Body of pancreas (tissue), 4 donors: Measurements from ENCODE around the gene SEMA3E. TPM values are rescaled to one million over a fixed set of nuclear protein-coding genes. Genes with fewer than 3 reads are reported as not detected.
A peak's percentile ranks its signal among the peaks of the same experiment; 100 is the strongest.

Source experiments
- ATAC-seq: fragments of 150-250 bp; one replicate; pipeline ENCODE4 v1.9.1; 2016
- DNase-seq, 4 donors: peaks; one replicate each; pipeline ENCODE4 v3.0.0-alpha.2; 2019
- H3K27ac ChIP-seq, 4 donors: fragments of 200-600 bp; sonication (generic); 1 replicate in 3 of 4; 2 replicates in 1 of 4; pipeline versions ENCODE4 v1.5.1 to v1.6.1; 2016 to 2019; ENCODE audit warnings: mild to moderate bottlenecking in 1 of 4, mixed read lengths in 1 of 4, moderate library complexity in 1 of 4
- H3K27me3 ChIP-seq, 2 donors: fragments of 200-600 bp; sonication (generic); one replicate each; pipeline ENCODE4 v1.6.0; 2016; ENCODE audit warnings: mild to moderate bottlenecking in 1 of 2
- H3K36me3 ChIP-seq, 2 donors: fragments of 200-600 bp; sonication (generic); replicated peaks in 1 of 2; 2 replicates each; pipeline ENCODE4 v1.5.1; 2016; ENCODE audit warnings: low read depth in 2 of 2; ENCODE audit not compliant: insufficient read depth in 1 of 2
- H3K4me1 ChIP-seq: fragments of 200-600 bp; sonication (generic); one replicate; pipeline ENCODE4 v1.6.0; 2016
- H3K4me3 ChIP-seq, 2 donors: fragments of 200-600 bp; sonication (generic); 1 replicate in 1 of 2; 2 replicates in 1 of 2; pipeline ENCODE4 v1.5.1; 2016 to 2019
- H3K9me3 ChIP-seq, 3 donors: fragments of 200-600 bp; sonication (generic); 1 replicate in 2 of 3; 2 replicates in 1 of 3; pipeline ENCODE4 v1.5.1; 2016
- CTCF ChIP-seq, 7 experiments: fragments of 450-650 bp in 4 of 7; fragments of 200-600 bp in 3 of 7; sonication (generic) in 3 of 7; IDR thresholded peaks; one replicate each; pipeline ENCODE4 v1.5.1; 2016 to 2019; ENCODE audit warnings: antibody characterized with exemption in 7 of 7
- POLR2A ChIP-seq, 3 donors: fragments of 450-650 bp; IDR thresholded peaks; one replicate each; pipeline ENCODE4 v1.6.1; 2016; ENCODE audit warnings: antibody characterized with exemption in 3 of 3, mild to moderate bottlenecking in 2 of 3
- WGBS, 2 donors: methylation state at CpG; one replicate each; pipeline ENCODE4 v1.1.5; 2017; 5-methylcytosine and 5-hydroxymethylcytosine counted together
- intact Hi-C: fragments of 100-400 bp; cut with DNase I; formaldehyde crosslinking; loops from one replicate; pipeline ENCODE4 v1.15.1; 2023
- total RNA-seq, 2 donors: library from RNA; depleted of rRNA; stranded (reverse); fragments of >200 nt; gene quantifications; one replicate each; pipeline ENCODE4 v1.1.0, GENCODE V29; 2016

SEMA3E gene
- total RNA-seq, 2 donors from 2014 or later, result under 0.01 to 20.5 TPM

- no peak overlapping the region for H3K4me3 ChIP-seq
- no peak for TF ChIP-seq CTCF (IDR thresholded peaks at IDR 0.05)
- ATAC-seq (no peak), DNase-seq (peak in 2 of 4 donors; percentile 8 to 65)
- H3K4me1 ChIP-seq, result peaks cover 9% of the 10 kb centered on the region
- H3K27me3 ChIP-seq, result peaks cover 0 to 3% of the 10 kb centered on the region in 2 donors
- H3K9me3 ChIP-seq, result no peaks in the 10 kb centered on the region
- peak overlapping the region in 1 of 4 donors; percentile 31 for H3K27ac ChIP-seq
- intact Hi-C loops, result no loop called here
- H3K36me3 ChIP-seq, result no peaks in the 10 kb centered on the region
Measured at GRCh38 chr7:83643739-83644138, 5.2 kb downstream of the SEMA3E start.

- Histone ChIP-seq H3K4me1 (peaks cover 2% of the 10 kb centered on the region), H3K27me3 (no peaks in the 10 kb centered on the region), H3K9me3 (no peaks in the 10 kb centered on the region), H3K36me3 (no peaks in the 10 kb centered on the region), H3K4me3 (no peak overlapping the region), H3K27ac (peak overlapping the region in 1 of 4 donors; percentile 31)
- TF ChIP-seq POLR2A (IDR thresholded peaks at IDR 0.05) (no peak), CTCF (IDR thresholded peaks at IDR 0.05) (no peak)
- intact Hi-C loops, result no loop called here
- ATAC-seq (no peak), DNase-seq (no peak)
Measured at GRCh38 chr7:83643012-83643411, 5.9 kb downstream of the SEMA3E start.

- 68 to 74% methylated on average over 1 of the region's 1 CpG for WGBS, 2 donors
- no peak overlapping the region for H3K4me3 ChIP-seq
- intact Hi-C loops, result no loop called here
- DNase-seq, result no peak
- no peaks in the 10 kb centered on the region for H3K27me3 ChIP-seq
- peak overlapping the region in 1 of 4 donors; percentile 60 for H3K27ac ChIP-seq
- no peak for ATAC-seq
- no peaks in the 10 kb centered on the region for H3K36me3 ChIP-seq
- H3K4me1 ChIP-seq, result no peaks in the 10 kb centered on the region
- no peaks in the 10 kb centered on the region for H3K9me3 ChIP-seq
- no peak for TF ChIP-seq CTCF (IDR thresholded peaks at IDR 0.05)
- TF ChIP-seq POLR2A (IDR thresholded peaks at IDR 0.05), result no peak
Measured at GRCh38 chr7:83640731-83641537, 8.0 kb downstream of the SEMA3E start.

GRCh38 chr7:83640240-83640639 lies 8.7 kb downstream of the SEMA3E start:
- H3K9me3 ChIP-seq, result no peaks in the 10 kb centered on the region
- no peaks in the 10 kb centered on the region for H3K4me1 ChIP-seq
- TF ChIP-seq POLR2A (IDR thresholded peaks at IDR 0.05), result no peak
- no peak for TF ChIP-seq CTCF (IDR thresholded peaks at IDR 0.05)
- no peak for ATAC-seq
- WGBS, 2 donors, result 78 to 79% methylated on average over 1 of the region's 1 CpG
- no peak overlapping the region for H3K4me3 ChIP-seq
- peak in 1 of 4 donors; percentile 20 for DNase-seq
- H3K27me3 ChIP-seq, result no peaks in the 10 kb centered on the region
- no peaks in the 10 kb centered on the region for H3K36me3 ChIP-seq
- peak overlapping the region in 1 of 4 donors; percentile 42 for H3K27ac ChIP-seq
- intact Hi-C loops, result no loop called here

- Histone ChIP-seq H3K9me3 (no peaks in the 10 kb centered on the region), H3K4me1 (no peaks in the 10 kb centered on the region), H3K27me3 (no peaks in the 10 kb centered on the region), H3K27ac (no peak overlapping the region), H3K36me3 (no peaks in the 10 kb centered on the region), H3K4me3 (no peak overlapping the region)
- 85 to 86% methylated on average over 2 of the region's 2 CpGs for WGBS, 2 donors
- DNase-seq (no peak), ATAC-seq (no peak)
- TF ChIP-seq POLR2A (IDR thresholded peaks at IDR 0.05), result no peak
- no peak for TF ChIP-seq CTCF (IDR thresholded peaks at IDR 0.05)
- intact Hi-C loops, result no loop called here
Measured at GRCh38 chr7:83633516-83633915, 15.4 kb downstream of the SEMA3E start.
